AG10803 (cell line): ENCODE measurements around the gene IFI30.
A peak's percentile ranks its signal among the peaks of the same experiment; 100 is the strongest.

Experiments
- DNase-seq: peaks from one replicate; pipeline ENCODE4 v3.0.0; 2010; ENCODE audit warnings: low read depth
- H3K4me3 ChIP-seq: 2 replicates; pipeline ENCODE4 v1.5.1; 2011; ENCODE audit warnings: mild to moderate bottlenecking, low read length, control low read depth
- CTCF ChIP-seq: conservative IDR thresholded peaks from 2 replicates; pipeline ENCODE4 v1.5.1; 2011; ENCODE audit warnings: mild to moderate bottlenecking, low read length, control low read depth, inconsistent platforms

The IFI30 gene

GRCh38 chr19:18220632-18221275, 47.1 kb downstream of the IFI30 start:
- DNase-seq = no peak
- H3K4me3 ChIP-seq = no peak overlapping the region
- no peak for TF ChIP-seq CTCF

- no peak for DNase-seq
- H3K4me3 ChIP-seq = no peak overlapping the region
- no peak for TF ChIP-seq CTCF
Measured at GRCh38 chr19:18221815-18222725, 48.5 kb downstream of the IFI30 start.

GRCh38 chr19:18223860-18224524, 50.4 kb downstream of the IFI30 start:
- peak overlapping the region; percentile 41 for H3K4me3 ChIP-seq
- TF ChIP-seq CTCF = no peak
- DNase-seq = no peak

GRCh38 chr19:18224525-18225354, 51.1 kb downstream of the IFI30 start:
- peak; percentile 98 for DNase-seq
- no peak for TF ChIP-seq CTCF
- peak overlapping the region; percentile 49 for H3K4me3 ChIP-seq

GRCh38 chr19:18225355-18225701, 51.7 kb downstream of the IFI30 start:
- H3K4me3 ChIP-seq = no peak overlapping the region
- TF ChIP-seq CTCF = no peak
- DNase-seq = no peak

GRCh38 chr19:18225702-18226468, 52.3 kb downstream of the IFI30 start, which contains the start of gene PDE4C:
TSS of gene PDE4C (minus strand) at chr19:18226438. CDS start at chr19:18226415, 23 bp downstream.
- H3K4me3 ChIP-seq = no peak within 1 kb of the TSS
- DNase-seq = no peak

More at GRCh38 chr19:18225702-18226468, 52.3 kb downstream of the IFI30 start, which contains the start of gene PDE4C:
- no peak for TF ChIP-seq CTCF
